K562 (cell line): ENCODE data around the gene ZDHHC14. TPM values are rescaled to one million over a fixed set of nuclear protein-coding genes. Genes with fewer than 3 reads are reported as not detected.

ENCODE experiments used
- ATAC-seq: fragments of 200-7000 bp; cut with Tn5 transposase; 3 replicates; pipeline ENCODE4 v1.9.1; 2020; ENCODE audit warnings: moderate library complexity
- BruUV-seq: library from RNA; stranded (reverse); fragments of 400-500 nt; replicated peaks from 2 replicates; lab custom pipeline; 2021; lab: Mats Ljungman, UMichigan
- CTCF ChIA-PET: fragments of 300-600 bp; formaldehyde crosslinking; extraction: SDS; loops from one replicate; lab custom pipeline; 2021; ENCODE audit warnings: low intra/inter-chr PET ratio; lab: Yijun Ruan, JAX
- POLR2A ChIA-PET: fragments of 300-600, 350-650 bp; sonication (Branson Sonifier 250); formaldehyde crosslinking; extraction: SDS; loops from one replicate; lab custom pipeline; 2021; ENCODE audit warnings: antibody characterized with exemption, inconsistent platforms; lab: Yijun Ruan, JAX
- DNase-seq, 4 experiments: peaks; one replicate each; pipeline versions ENCODE4 v3.0.0 to v3.0.0-alpha.2; 2011 to 2018; ENCODE audit warnings: low spot score in 3 of 4, mixed read lengths in 3 of 4; ENCODE audit errors: extremely low read depth in 1 of 4
- FAIRE-seq: peaks from 2 replicates; lab custom pipeline; 2011; peaks lifted over from hg19 to GRCh38; lab: Jason Lieb, UNC
- H2AFZ ChIP-seq: 2 replicates; pipeline ENCODE4 v1.6.0; 2011; ENCODE audit warnings: low read depth, low read length, control low read depth, inconsistent platforms
- H3K27ac ChIP-seq: fragments of 200-600 bp; 3 replicates; pipeline ENCODE4 v1.8.0; 2011; ENCODE audit warnings: low read depth, mild to moderate bottlenecking, control low read depth, inconsistent platforms, low read length, moderate library complexity, mixed read lengths; ENCODE audit errors: extremely low read depth
- H3K27me3 ChIP-seq, 2 experiments: fragments of 300-600 bp in 1 of 2; 2 replicates in 1 of 2; 3 replicates in 1 of 2; pipeline versions ENCODE4 v1.6.0 to v1.8.0; 2011; ENCODE audit warnings: inconsistent platforms in 2 of 2, low read length in 2 of 2, mild to moderate bottlenecking in 1 of 2, mixed read lengths in 1 of 2, moderate library complexity in 1 of 2; ENCODE audit not compliant: control insufficient read depth in 2 of 2, insufficient read depth in 2 of 2
- H3K36me3 ChIP-seq: fragments of 300-600 bp; 3 replicates; pipeline ENCODE4 v1.8.0; 2011; ENCODE audit warnings: mild to moderate bottlenecking, low read length, inconsistent platforms; ENCODE audit not compliant: control insufficient read depth, insufficient read depth
- H3K4me1 ChIP-seq, 2 experiments: fragments of 200-600 bp in 1 of 2; replicated peaks in 1 of 2; 2 replicates in 1 of 2; 3 replicates in 1 of 2; pipeline versions ENCODE4 v1.5.1 to v1.8.0; 2011; ENCODE audit warnings: inconsistent platforms in 2 of 2, low read length in 2 of 2, mild to moderate bottlenecking in 1 of 2, mixed read lengths in 1 of 2, moderate library complexity in 1 of 2; ENCODE audit not compliant: control insufficient read depth in 2 of 2, insufficient read depth in 2 of 2
- H3K4me2 ChIP-seq: 2 replicates; pipeline ENCODE4 v1.6.1; 2011; ENCODE audit warnings: low read length, control low read depth, inconsistent platforms, mixed read lengths; ENCODE audit not compliant: insufficient read depth
- H3K4me3 ChIP-seq: fragments of 200-600 bp; sonication (generic), shearing (Covaris generic); 2 replicates; pipeline ENCODE4 v1.5.1; 2016; ENCODE audit warnings: control low read depth, inconsistent platforms
- H3K79me2 ChIP-seq: fragments of 200-600 bp; 3 replicates; pipeline ENCODE4 v1.8.0; 2011; ENCODE audit warnings: low read length, inconsistent platforms; ENCODE audit not compliant: control insufficient read depth, insufficient read depth
- H3K9ac ChIP-seq, 2 experiments: 2 replicates each; pipeline versions ENCODE4 v1.6.0 to v1.6.1; 2011; ENCODE audit warnings: low read depth in 2 of 2, low read length in 2 of 2, control low read depth in 1 of 2, inconsistent platforms in 1 of 2, mild to moderate bottlenecking in 1 of 2, mixed read lengths in 1 of 2; ENCODE audit not compliant: insufficient read depth in 1 of 2
- H3K9me1 ChIP-seq: one replicate; pipeline ENCODE4 v1.6.0; 2011; ENCODE audit warnings: inconsistent platforms, mild to moderate bottlenecking, low read length, moderate library complexity; ENCODE audit not compliant: control insufficient read depth, insufficient read depth
- H3K9me3 ChIP-seq: replicated peaks from 2 replicates; pipeline ENCODE4 v1.5.1; 2011; ENCODE audit warnings: low read depth, low read length, inconsistent platforms; ENCODE audit not compliant: control insufficient read depth, insufficient read depth
- H4K20me1 ChIP-seq: replicated peaks from 2 replicates; pipeline ENCODE4 v1.6.1; 2011; ENCODE audit warnings: low read length, inconsistent platforms, mixed read lengths; ENCODE audit not compliant: control insufficient read depth, insufficient read depth
- CAMTA2 ChIP-seq: fragments of 250-450 bp; sonication (Bioruptor Pico); conservative IDR thresholded peaks from 2 replicates; pipeline ENCODE4 v1.5.1; 2022
- HSF4 ChIP-seq: fragments of 250-450 bp; sonication (Bioruptor Pico); IDR thresholded peaks from 2 replicates; pipeline ENCODE4 v2.1.2; 2022; ENCODE audit warnings: mild to moderate bottlenecking, moderate library complexity, borderline replicate concordance
- RBBP5 ChIP-seq: fragments of 200-600 bp; sonication (generic); IDR thresholded peaks from 2 replicates; pipeline ENCODE4 v1.6.1; 2012; ENCODE audit warnings: borderline replicate concordance, mild to moderate bottlenecking, low read length, control low read depth, inconsistent platforms; ENCODE audit not compliant: insufficient read depth, poor library complexity, severe bottlenecking
- RBM15 ChIP-seq: fragments of 200-400 bp; formaldehyde crosslinking; IDR thresholded peaks from 2 replicates; pipeline ENCODE4 v1.6.1; 2018; ENCODE audit warnings: mild to moderate bottlenecking, low read length, moderate library complexity; ENCODE audit not compliant: insufficient read depth
- WGBS: fragments of 100-300 bp; shearing (Covaris generic); methylation state at CpG from one replicate; pipeline ENCODE4 v1.1.6; 2016; ENCODE audit warnings: low coverage, mixed read lengths; ENCODE audit not compliant: insufficient coverage; ENCODE audit errors: missing lambda C conversion rate; 5-methylcytosine and 5-hydroxymethylcytosine counted together
- in situ Hi-C: fragments of 300-500 bp; cut with MboI; formaldehyde crosslinking; loops from 4 replicates; pipeline ENCODE4 v1.15.0; 2018; ENCODE audit warnings: inconsistent platforms, mixed read lengths
- intact Hi-C: fragments of 100-400 bp; cut with micrococcal nuclease; formaldehyde crosslinking; loops from 2 replicates; pipeline ENCODE4 v1.14.2; 2022
- polyA plus RNA-seq, 8 experiments: library from polyadenylated mRNA; depleted of rRNA in 4 of 8; stranded (reverse) in 5 of 8; unstranded in 3 of 8; fragments of >200 nt; fragmentation: Nextera tagmentation in 2 of 8; fragmentation: Illumina TruSeq in 1 of 8; extraction: Ambion mirVana in 2 of 8; extraction: Trizol in 1 of 8; gene quantifications; 2 replicates each; pipeline versions ENCODE4 v1.2.1 to v1.2.3, GENCODE V29; 2011 to 2014; ENCODE audit warnings: inconsistent platforms in 1 of 8, missing spikeins in 1 of 8
- total RNA-seq, 7 experiments: library from RNA; depleted of rRNA in 6 of 7; stranded (reverse); fragments of >200 nt in 6 of 7; fragmentation: Illumina TruSeq in 2 of 7; extraction: Trizol in 2 of 7; gene quantifications; 2 replicates each; pipeline versions ENCODE4 v1.2.1 to v1.2.3, GENCODE V29; 2011 to 2021; ENCODE audit warnings: low replicate concordance in 1 of 7
- TF ChIP-seq, protein P1 (sequence below): IDR thresholded peaks from 2 replicates; pipeline ENCODE4 v1.6.1; 2011; ENCODE audit warnings: borderline replicate concordance, low read depth, mild to moderate bottlenecking, moderate library complexity, low read length; ENCODE audit not compliant: insufficient read depth, poor library complexity, severe bottlenecking
- TF ChIP-seq, protein P2 (sequence below): fragments of 250-450 bp; sonication (Bioruptor Pico); IDR thresholded peaks from 2 replicates; pipeline ENCODE4 v1.5.0; 2021

The ZDHHC14 gene
- total and polyA plus RNA-seq, 9 of the 15 experiments (the other 6 are each of a cell fraction or from before 2014, with no cell fraction given), result 0.92 to 23.1 (median 13.8) TPM

DNA sequence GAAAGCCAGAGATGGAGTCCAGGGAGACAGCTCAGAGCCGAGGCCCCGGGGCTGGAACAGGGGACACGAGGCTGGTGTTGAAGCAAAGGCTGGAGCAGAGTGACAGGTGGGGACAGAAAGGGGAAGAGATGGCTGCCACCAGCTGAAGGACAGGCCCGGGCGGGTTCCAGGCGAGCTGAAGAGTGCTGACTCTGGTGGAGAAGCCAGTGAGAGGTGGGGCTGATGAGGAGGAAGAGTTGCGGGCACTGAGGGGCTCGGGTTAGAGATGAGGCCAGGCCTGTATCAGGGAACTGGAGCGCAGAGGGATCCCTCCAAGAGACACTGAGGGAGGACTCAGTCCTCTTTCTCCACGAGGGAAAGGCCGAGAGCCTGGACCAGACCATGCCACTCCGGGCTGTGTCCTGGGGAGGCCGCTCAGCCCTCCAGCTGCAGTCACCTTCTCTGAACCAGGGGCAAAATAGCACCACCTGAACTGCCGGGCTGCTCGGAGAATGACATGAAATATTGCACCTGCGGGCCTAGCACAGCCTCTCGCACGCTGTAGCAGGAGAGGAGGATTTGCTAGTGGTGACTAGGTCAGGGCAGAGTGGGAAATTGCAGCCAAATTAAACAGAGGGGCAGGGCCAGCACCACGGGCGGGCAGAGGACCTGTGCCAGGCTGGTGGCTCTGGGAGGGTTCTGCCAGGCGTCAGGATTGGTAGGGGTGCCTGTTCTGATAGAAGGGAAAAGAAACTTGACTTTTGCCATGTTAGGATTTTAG is 175.9 kb downstream of the ZDHHC14 start (continued):
- TF ChIP-seq, protein P1, sequence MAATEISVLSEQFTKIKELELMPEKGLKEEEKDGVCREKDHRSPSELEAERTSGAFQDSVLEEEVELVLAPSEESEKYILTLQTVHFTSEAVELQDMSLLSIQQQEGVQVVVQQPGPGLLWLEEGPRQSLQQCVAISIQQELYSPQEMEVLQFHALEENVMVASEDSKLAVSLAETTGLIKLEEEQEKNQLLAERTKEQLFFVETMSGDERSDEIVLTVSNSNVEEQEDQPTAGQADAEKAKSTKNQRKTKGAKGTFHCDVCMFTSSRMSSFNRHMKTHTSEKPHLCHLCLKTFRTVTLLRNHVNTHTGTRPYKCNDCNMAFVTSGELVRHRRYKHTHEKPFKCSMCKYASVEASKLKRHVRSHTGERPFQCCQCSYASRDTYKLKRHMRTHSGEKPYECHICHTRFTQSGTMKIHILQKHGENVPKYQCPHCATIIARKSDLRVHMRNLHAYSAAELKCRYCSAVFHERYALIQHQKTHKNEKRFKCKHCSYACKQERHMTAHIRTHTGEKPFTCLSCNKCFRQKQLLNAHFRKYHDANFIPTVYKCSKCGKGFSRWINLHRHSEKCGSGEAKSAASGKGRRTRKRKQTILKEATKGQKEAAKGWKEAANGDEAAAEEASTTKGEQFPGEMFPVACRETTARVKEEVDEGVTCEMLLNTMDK, result no peak

DNA sequence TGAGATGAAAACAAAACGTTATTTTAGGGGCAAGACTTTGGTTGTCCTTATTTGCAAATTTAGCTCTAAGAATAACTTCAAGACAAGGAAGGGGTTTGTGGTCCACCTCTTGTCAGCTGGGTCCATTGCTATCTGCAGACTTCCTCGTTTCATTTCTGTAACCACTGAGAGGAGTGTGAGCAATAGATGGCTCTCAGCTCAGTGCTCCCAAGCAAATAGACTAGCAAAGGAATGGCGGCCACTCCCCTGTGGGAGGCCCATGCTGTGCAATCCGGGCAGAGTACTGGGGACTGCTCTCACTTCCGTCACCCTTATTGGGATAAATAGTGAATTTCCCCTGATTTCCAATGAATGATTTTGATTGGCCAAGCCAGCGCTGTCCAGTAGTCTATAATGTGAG is 176.6 kb downstream of the ZDHHC14 start:
- Histone ChIP-seq H4K20me1 (no peaks in the 10 kb centered on the region), H3K9me3 (no peaks in the 10 kb centered on the region), H3K9ac (no peak overlapping the region), H3K27ac (no peak overlapping the region), H3K9me1 (no peaks in the 10 kb centered on the region), H3K27me3 (no peaks in the 10 kb centered on the region), H3K36me3 (peaks cover 4% of the 10 kb centered on the region; the same call in 1 of the 3 replicates), H2AFZ (no peak overlapping the region), H3K4me3 (no peak overlapping the region), H3K79me2 (no peaks in the 10 kb centered on the region), H3K4me2 (no peak overlapping the region), H3K4me1 (peaks cover 0 to 10% of the 10 kb centered on the region in 2 experiments; a peak in 1 of 5 replicates)
- DNase-seq (no peak), ATAC-seq (peak; percentile 35; the same call in 1 of the 3 replicates), FAIRE-seq (peak; percentile 23)
- WGBS, result 61% methylated on average over 6 of the region's 6 CpGs
- ChIA-PET POLR2A (no interaction called here), CTCF (interaction anchor here (2.8 kb wide), 1 partner anchor 242 kb away, joined by 20 read pairs; no protein-coding TSS in a partner anchor)
- no TSS peak for BruUV-seq
- in situ Hi-C loops, result no loop called here
- intact Hi-C loops, result no loop called here
- no peak for TF ChIP-seq CAMTA2 (CRISPR knock-in tag)
- no peak for TF ChIP-seq RBBP5
- no peak for TF ChIP-seq RBM15
- no peak for TF ChIP-seq HSF4 (CRISPR knock-in tag)
- TF ChIP-seq, protein P2, sequence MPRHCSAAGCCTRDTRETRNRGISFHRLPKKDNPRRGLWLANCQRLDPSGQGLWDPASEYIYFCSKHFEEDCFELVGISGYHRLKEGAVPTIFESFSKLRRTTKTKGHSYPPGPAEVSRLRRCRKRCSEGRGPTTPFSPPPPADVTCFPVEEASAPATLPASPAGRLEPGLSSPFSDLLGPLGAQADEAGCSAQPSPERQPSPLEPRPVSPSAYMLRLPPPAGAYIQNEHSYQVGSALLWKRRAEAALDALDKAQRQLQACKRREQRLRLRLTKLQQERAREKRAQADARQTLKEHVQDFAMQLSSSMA (CRISPR knock-in tag), result no peak
